Activated naive CD4-positive, alpha-beta T cell (primary cell): ENCODE measurements around the gene RHOF.

ENCODE experiments used
- DNase-seq, 4 experiments: peaks; one replicate each; lab custom pipeline; 2025; lab: John Stamatoyannopoulos, UW

RHOF gene, protein sequence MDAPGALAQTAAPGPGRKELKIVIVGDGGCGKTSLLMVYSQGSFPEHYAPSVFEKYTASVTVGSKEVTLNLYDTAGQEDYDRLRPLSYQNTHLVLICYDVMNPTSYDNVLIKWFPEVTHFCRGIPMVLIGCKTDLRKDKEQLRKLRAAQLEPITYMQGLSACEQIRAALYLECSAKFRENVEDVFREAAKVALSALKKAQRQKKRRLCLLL

DNA sequence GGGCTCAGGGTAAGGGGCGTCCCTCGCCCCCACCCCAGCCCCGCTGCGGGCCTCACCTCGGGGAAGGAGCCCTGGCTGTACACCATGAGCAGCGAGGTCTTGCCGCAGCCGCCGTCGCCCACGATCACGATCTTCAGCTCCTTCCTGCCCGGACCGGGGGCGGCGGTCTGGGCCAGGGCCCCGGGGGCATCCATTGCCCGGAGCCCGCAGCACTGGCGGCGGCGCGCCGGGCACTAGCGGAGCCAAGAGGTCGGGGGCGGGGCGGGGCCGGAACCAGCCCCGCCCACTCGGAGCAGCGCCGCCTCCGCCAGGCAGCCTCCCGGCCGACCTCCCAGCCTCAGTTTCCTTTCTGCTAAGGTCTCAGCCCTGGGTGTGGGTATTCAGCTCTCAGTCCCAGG, at the start of gene RHOF:
Gene RHOF, minus strand, starts transcription at position 249 of the 398 bp plus-strand sequence. Its CDS starts 55 bp downstream, at position 194.
- DNase-seq: peak in 3 of 4 experiments; percentile 59 to 72 (median 63)

DNA sequence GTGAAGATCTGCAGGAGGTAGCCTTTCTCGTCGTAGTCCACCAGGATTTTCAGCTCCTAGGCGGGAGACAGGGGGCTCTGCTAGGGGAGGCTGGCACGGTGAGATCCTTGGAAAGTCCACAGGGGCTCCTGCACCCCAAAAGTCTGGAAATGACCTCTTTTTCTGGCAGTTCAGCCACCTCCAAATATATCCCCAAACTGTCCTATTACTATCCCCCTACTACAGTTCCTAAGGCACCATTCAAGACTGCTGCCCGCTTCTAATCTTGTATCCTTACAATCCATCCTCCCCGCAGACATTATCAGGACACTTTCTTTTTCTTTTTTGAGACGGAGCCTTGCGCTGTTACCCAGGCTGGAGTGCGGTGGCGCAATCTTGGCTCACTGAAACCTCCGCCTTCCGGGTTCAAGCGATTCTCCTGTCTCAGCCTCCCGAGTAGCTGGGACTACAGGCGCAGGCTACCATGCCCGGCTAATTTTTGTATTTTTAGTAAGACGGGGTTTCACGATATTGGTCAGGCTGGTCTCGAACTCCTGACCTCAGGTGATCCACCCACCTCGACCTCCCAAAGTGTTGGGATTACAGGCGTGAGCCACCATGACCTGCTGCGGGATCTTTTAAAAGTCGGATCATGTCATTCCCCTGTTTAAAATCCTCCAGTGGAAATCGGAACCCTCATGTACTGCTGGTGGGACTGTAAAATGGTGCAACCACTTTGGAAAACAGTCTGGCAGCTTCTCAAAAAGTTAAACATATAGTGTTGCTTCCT, 46.7 kb upstream of the RHOF start:
- DNase-seq: no peak

DNA sequence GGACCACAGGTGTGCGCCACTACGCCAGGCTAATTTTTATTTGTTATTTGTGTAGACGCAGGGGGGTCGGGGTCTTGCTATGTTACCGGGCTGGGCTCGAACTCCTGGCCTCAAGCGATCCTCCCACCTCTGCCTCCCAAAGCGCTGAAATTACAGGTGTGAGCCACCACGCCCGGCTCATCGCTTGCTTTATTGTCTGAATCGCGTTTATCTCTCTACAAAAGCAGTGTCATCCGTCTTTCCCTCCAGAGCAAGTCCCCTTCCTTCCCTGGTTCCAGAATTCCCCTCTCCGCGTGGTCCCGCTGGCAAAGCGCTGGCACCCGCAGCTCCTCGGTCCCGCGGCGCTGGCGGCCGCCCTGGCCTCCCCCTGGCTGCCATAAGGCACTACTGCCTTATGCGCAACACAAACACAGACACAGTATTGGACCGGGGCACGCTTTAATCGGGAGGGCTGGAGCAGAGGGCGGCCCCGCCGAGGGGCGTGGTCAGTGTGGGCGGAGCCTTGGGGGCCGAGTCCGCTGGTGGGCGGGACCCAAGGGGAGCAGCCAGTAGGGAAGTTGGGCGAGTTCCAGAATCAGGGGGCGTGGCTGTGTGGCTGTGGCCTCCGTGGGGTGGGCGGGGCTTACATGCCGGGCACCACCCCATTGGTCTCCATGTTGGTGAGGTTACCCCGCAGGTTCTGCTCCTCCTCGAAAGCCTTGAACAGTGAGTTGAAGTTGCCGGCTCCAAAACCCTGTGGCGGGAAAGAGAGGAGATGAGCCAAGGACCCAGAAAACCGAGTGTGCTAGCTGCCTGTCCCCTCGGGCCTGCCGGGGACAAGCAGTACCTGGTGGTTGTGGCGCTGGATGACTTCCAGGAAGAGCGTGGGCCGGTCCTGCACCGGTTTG, 45.9 kb upstream of the RHOF start:
- peak; percentile 97 to 99 (median 98) for DNase-seq

DNA sequence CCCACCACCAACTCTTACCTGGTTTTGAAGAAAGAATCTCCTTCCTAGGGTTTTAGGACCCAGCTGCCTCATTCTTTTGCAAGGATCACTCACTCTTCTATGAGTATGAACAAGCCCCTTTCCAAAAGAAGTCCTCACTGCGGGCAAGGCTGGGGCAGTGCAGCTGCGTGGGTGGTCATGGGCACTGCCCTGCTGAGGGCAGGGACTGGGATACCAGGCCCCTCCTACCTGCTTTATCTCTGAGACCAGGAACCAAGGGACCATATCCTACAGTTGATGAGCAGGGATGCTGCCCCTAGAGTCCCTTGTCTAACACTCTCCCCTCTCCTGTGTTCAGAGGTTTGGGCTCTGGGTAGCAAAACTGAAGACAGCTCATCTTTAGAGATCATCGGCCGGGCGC, 44.6 kb upstream of the RHOF start:
- no peak for DNase-seq

DNA sequence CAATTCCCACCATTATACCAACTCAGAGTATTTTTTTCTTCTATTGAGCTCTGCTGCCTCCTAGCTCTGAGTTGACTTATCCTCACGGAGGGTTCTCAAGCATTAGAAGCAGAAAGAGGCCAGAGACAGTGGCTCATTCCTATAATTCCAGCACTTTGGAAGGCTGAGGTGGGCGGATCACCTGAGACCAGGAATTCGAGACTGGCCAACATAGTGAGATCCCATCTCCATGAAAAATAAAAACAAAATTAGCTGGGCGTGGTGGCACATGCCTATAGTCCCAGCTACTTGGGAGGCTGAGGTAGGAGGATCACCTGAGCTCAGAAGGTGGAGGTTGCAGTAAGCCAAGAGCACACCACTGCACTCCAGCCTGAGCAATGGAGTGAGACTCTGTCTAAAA, 44.2 kb upstream of the RHOF start:
- DNase-seq: no peak

DNA sequence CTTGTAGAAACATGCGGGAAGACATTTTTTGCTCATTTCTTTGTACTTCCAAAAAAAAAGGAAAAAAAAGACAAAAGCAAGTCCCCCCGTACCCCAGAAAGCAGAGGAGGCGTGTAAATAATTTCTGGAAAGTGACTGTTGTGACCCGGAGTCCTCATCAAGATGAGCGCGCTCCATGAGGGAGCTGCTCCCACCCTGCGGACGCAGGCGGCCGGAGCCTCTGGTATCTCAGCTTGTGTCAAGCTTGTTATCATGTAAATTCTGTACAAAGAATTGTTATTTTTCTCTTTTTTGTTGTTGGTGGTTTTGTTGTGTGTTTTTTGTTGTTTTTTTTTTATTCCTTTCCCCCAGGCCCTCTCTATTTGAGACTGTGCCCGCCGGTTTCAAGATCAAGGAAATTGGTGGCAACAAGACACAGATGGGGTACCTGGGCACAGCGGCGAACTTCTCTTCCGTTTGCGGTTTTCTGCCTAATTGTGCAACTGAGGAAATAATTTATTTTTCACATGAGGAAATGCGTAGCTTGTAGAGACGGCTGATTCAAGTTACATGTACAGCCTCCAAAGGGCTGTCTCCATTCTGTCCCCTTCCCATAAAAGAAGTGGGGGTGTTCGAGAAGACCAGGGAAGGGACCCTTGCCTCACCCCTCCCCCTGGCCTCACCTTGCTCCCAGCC, 38.2 kb upstream of the RHOF start:
- no peak for DNase-seq

DNA sequence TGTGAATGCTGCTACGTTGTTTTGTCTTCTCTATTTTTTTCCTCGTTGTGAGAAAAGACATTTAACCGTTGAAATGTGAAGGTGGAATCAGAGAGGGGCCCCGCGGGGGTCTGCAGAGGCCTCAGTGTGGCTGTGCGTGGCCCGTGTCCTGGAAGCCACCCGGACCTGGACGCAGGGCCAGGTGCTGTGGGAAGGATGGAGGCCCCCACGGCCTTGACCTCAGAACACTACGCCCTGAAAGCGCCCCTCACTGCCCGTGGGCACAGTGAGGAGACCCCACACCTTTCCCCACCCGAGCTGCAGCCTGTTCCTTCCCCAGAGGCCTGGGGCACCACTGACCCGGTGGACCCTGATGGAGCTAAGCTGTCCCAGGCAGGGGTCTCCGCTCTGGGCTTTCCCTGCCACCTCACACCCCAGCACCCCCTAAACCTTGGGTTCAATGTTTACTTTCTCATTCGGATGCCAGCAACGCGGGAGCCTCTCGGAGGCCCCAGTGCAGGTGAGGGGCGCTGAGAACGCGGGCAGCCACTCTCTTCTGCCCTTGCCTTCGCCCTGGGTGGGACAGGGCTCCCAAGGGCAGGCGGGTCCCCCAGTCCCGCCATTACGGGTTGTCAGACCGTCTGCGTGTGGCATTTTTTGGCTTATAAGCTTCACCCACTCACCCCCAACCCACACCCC, 37.2 kb upstream of the RHOF start:
- no peak for DNase-seq

DNA sequence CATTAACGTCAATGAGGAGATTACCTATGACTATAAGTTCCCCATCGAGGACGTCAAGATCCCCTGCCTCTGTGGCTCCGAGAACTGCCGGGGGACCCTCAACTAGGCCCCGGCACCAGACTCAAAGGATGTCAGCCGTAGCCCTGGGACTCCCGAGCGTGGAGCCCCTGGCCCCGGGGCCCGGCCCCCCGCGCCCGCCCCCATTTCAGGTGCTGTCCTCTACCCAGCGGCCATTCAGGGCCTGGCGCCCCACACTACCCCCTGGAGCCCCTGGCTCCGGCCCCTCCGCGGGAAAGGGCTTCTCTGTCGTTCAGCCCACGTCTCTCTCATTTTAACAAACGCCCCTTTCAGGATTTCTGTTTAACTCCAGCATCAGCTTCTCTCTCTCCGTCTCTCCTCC, 36.6 kb upstream of the RHOF start:
- no peak for DNase-seq

DNA sequence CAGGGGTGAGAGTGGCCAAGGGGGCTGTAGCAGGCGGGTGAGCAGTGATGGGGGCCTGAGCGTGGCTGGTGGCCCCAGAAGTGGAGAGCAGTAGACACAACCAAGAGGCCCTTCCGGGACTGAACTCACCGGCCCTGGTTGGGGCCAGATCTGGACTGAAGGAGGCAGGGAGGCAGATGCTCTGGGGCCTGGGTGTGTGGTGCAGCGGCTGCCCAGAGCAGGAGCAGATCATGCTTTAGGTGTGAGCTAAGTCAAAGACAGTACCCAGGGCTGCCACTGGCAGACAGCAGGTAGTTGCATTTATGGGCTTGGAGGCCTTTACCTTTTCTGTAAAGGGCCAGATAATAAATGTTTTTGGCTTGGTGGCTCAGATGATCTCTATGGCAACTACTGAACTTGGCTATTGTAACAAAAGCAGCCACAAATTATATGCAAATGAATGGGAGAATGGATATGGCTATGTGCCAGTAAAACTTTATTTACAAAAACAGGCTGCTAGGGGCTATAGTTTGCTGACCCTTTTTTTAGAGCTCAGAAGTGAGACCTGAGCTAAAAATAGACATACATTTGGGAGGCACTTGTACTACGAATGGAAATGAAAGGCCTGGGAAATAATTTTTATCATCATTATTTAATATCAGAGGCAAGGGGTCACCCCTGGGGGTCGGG, 35.9 kb upstream of the RHOF start:
- no peak for DNase-seq

DNA sequence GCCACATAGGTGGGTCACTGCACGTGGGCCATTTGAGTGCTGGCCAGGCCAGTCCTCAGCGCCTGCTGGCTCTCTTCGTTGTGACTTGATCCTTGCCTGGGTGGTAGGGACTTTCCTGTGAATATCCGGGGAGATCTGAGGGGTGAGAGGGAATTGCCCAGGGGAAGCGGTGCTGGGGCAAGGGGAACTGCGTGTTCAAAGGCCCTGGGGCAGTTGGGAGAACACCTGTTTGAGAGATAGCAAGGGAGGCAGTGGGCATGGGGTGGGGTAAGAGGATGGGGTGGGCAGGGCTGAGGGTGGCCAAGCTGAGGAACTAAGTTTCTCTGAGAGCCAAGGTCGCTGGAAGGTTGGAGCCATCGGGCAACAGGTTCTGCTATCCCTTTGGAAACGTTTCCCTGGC, 35.3 kb upstream of the RHOF start:
- no peak for DNase-seq

DNA sequence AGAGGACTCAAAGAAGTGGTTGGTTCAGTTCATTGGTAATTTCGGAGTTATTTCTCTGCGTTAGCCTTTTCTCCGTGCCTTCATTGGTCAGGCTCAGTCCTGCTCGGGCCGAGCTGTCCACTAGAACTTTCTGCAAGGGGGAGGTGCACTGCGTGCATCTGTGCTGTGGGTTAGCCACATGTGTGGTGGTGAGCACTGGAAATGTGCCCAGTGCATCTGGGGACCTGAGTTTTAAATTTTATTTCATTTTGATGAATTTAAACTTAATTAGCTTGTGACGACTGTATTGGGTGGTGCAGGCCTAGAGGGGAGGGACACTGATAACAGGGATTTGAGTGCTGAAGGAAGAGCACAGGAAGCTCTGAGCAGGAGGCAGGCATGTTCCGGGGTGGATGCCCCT, 34.8 kb upstream of the RHOF start:
- DNase-seq: no peak

DNA sequence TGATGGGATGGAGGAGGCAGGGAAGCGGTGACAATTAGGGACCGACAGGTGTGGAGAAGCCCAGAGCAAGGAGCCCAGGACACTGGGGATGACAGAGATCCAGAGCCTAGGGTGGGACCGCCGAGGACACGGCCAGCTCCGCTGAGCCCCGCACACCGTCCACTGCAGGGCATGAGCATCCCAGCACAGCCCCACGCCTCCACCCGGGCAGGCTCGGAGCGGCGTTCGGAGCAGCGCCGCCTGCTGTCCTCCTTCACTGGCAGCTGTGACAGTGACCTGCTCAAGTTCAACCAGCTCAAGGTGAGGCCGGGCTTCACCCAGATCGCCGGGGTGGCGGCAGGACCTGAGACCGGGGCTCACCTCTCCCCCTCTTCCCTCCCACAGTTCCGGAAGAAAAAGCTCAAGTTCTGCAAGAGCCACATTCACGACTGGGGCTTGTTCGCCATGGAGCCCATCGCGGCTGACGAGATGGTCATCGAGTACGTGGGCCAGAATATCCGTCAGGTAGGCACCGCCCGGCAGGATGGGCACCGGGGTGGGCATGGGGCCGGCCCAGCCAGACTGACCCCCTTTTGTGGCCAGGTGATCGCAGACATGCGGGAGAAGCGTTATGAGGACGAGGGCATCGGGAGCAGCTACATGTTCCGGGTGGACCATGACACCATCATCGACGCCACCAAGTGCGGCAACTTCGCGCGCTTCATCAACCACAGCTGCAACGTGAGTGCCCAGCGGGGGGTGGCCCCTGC, 34.0 kb upstream of the RHOF start:
- DNase-seq: no peak

DNA sequence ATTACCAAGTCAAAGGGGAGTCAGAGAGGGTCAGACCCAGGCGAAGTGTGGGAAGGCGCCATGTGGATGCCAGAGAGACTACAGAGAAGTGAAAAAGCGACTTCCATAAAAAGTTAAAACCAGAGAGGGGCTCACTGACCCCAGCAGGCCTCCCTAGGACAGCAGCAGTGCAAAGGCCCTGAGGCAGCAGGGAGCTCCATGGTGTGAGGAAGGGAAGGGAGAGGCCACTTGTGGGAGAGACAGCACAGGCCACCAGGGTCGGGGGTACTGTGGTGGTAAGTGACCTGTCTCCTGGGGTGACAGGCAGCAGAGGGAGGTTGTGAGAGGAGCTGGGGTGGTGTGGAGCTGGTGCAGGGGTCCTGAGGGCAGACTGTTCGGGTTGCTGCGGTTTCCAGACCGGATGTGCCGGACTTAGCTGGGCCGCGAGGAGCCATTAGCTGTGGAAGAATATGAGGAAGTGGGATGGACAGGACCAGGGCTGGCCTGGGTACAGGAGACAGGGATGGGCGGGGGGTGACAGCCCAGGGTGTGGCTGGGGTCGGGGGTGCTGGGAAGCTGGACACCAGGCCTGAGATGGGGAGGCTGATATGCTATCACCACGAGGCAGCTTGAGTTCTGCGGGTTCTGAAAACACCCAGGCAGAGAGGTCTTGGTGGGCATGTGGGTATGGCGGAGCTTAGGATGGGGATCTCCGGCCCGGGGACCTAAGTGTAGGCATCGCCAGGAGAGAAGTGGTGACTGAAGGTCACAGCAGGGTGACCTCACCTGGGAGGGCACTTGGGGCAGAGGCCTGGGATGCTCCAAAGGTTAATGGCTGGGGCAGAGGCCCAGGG, 33.0 kb upstream of the RHOF start:
- DNase-seq: no peak

DNA sequence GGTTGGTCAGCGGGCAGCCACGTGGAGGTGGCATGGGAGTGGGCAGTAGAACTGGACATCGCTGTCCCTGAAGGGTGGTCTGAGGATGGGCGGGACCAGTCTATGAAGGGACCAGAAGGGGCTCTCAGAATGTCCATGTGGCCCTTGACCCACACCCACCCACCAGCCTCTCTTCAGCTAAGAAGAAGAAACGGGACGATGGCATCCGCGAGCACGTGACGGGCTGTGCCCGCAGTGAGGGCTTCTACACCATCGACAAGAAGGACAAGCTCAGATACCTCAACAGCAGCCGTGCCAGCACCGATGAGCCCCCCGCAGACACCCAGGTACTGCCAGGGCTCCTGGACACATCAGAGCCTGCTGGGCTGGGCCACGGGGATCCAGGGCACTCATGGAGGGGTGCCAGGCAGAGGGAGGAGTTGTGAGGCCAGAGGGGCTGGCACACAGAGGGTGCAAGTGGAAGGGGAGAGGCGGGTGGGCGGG, 31.6 kb upstream of the RHOF start:
- DNase-seq: no peak

DNA sequence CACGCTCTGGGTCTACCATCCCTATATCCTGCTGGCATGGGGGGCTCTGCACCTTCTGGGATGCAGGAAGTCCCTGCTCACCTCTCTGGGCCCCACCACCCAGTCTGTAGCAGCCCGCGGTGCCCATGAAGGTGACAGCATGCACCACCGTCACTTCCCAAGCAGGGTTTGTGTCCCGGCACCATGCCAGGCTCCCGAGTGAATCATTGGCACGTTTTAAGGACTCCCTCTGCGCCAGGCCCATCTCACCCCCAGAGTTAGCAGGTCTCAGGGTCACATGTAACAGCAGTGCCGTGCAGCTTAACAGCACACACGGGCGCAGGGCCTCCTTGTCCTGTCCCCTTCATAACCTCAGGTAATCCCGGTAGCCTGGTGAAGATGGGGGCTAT, 30.2 kb upstream of the RHOF start:
- no peak for DNase-seq

DNA sequence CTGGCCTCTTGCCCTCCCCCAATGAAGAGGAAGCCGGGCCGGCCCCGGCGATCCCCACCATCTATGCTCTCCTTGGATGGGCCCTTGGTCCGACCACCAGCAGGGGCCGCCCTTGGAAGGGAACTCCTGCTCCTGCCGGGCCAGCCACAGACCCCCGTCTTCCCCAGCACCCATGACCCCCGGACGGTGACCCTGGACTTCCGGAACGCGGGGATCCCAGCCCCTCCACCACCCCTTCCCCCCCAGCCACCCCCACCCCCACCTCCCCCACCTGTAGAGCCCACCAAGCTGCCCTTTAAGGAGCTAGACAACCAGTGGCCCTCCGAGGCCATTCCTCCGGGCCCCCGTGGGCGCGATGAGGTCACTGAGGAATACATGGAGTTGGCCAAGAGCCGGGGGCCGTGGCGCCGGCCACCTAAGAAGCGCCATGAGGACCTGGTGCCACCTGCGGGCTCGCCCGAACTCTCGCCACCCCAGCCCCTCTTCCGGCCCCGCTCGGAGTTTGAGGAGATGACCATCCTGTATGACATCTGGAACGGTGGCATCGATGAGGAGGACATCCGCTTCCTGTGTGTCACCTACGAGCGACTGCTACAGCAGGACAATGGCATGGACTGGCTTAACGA, 29.7 kb upstream of the RHOF start:
- DNase-seq: no peak

DNA sequence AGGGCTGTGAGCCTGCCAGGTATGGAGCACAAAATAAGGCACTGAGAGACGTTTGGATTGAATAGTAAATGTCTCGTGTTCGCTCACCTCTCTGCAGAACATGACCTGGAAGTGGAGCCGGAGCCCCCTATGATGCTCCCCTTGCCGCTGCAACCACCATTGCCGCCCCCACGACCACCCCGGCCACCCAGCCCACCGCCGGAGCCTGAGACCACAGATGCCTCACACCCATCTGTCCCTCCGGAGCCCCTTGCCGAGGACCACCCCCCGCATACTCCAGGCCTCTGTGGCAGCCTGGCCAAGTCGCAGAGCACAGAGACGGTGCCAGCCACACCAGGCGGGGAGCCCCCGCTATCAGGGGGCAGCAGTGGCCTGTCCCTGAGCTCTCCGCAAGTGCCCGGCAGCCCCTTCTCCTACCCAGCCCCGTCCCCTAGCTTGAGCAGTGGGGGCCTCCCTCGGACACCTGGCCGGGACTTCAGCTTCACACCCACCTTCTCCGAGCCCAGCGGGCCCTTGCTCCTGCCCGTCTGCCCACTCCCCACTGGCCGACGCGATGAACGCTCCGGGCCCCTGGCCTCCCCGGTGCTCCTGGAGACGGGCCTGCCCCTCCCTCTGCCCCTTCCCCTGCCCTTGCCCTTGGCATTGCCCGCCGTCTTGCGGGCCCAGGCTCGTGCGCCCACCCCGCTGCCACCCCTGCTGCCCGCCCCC, 29.1 kb upstream of the RHOF start:
- DNase-seq: no peak

DNA sequence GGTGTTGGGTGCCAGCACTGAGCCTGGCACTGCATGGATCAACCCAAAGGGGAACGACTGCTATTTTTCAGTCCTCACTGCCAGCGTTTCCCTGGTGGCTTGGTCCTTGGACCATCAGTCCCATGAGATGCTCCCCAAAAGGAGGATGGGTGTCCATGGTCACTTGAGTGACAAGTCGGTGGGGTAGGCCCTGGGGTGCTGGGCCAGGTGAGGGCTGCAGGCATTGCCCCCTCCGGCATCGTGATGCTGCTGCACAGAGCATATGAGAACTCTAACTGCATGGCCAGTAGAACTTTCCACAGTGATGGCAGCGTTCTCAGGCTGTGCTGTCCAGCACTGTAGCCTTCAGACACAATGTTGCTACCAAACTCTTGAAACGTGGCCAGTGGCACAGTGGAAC, 26.6 kb upstream of the RHOF start:
- DNase-seq: no peak
